Pancreas (tissue), 10 donors: ENCODE data around the gene PACSIN1. TPM values are rescaled to one million over a fixed set of nuclear protein-coding genes. Genes with fewer than 3 reads are reported as not detected.

ENCODE experiments used
- ATAC-seq, 4 donors: fragments of 200-7000 bp; cut with Tn5 transposase; one replicate each; pipeline versions ENCODE4 v1.8.0 to v1.9.1; 2020; ENCODE audit warnings: mild to moderate bottlenecking in 4 of 4, moderate library complexity in 4 of 4
- DNase-seq, 6 donors: peaks; one replicate each; pipeline ENCODE4 v3.0.0-alpha.2; 2020
- FAIRE-seq: peaks from 2 replicates; lab custom pipeline; 2012; peaks lifted over from hg19 to GRCh38; lab: Jason Lieb, UNC
- H3K27ac ChIP-seq, 4 donors: fragments of 200-600 bp; sonication (generic); 1 replicate in 3 of 4; 2 replicates in 1 of 4; pipeline versions ENCODE4 v1.5.0 to v1.8.0; 2020
- H3K27me3 ChIP-seq, 4 donors: fragments of 200-600 bp; one replicate each; pipeline ENCODE4 v1.8.0; 2021
- H3K36me3 ChIP-seq, 3 donors: fragments of 200-600 bp; sonication (generic) in 1 of 3; one replicate each; pipeline versions ENCODE4 v1.5.0 to v1.8.0; 2020 to 2021
- H3K4me1 ChIP-seq, 3 donors: fragments of 200-600 bp; one replicate each; pipeline ENCODE4 v1.8.0; 2021
- H3K4me3 ChIP-seq, 4 donors: fragments of 200-600 bp; sonication (generic) in 2 of 4; one replicate each; pipeline versions ENCODE4 v1.5.0 to v1.8.0; 2020 to 2021
- H3K9me3 ChIP-seq, 4 donors: fragments of 200-600 bp; one replicate each; pipeline ENCODE4 v1.8.0; 2021
- CTCF ChIP-seq, 4 donors: fragments of 200-600 bp; sonication (generic) in 3 of 4; IDR thresholded peaks; one replicate each; pipeline versions ENCODE4 v1.5.0 to v1.8.0; 2021; ENCODE audit warnings: antibody characterized with exemption in 4 of 4
- WGBS, 2 donors: extraction: QIAGEN DNeasy Blood & Tissue Kit; methylation state at CpG; one replicate each; pipeline ENCODE4 v1.1.7; 2013; 5-methylcytosine and 5-hydroxymethylcytosine counted together
- intact Hi-C, 3 donors: fragments of 100-400 bp; cut with DNase I; formaldehyde crosslinking; loops; one replicate each; pipeline versions ENCODE4 v1.11.1 to v1.14.2; 2022
- polyA plus RNA-seq, 2 donors: library from polyadenylated mRNA; stranded (reverse); fragments of 200-250 nt; gene quantifications; one replicate each; pipeline ENCODE4 v1.2.3, GENCODE V29; 2013
- total RNA-seq, 6 donors: library from RNA; stranded (reverse); fragmentation: NEBNext Ultra II Directional in 4 of 6; extraction: Animal tissue kit (Norgen Biotek cat#: 25700) in 4 of 6; gene quantifications; one replicate each; pipeline versions ENCODE4 v1.2.1 to v1.2.4, GENCODE V29; 2021 to 2023
- donor health status: healthy with polysubstance abuse.
- donor health status: DM: no; HTN: no; CAD: no; lungs with moderate emphysema.
- donor health status: DM: no; HTN: no; CAD: no.
- donor health status: control.
- donor health status: control.
- donor health status: Bipolar disorder and iron deficiency.
- donor health status: DM: yes; HTN: yes; CAD: no.
- donor health status: DM: no; HTN: no; CAD: no.
- donor health status: DM: no; HTN: no; CAD: no.
- donor health status: DM: yes; HTN: yes; CAD: no.

The PACSIN1 gene
- total and polyA plus RNA-seq, 8 donors: 0.25 to 2.0 (median 0.71) TPM

DNA sequence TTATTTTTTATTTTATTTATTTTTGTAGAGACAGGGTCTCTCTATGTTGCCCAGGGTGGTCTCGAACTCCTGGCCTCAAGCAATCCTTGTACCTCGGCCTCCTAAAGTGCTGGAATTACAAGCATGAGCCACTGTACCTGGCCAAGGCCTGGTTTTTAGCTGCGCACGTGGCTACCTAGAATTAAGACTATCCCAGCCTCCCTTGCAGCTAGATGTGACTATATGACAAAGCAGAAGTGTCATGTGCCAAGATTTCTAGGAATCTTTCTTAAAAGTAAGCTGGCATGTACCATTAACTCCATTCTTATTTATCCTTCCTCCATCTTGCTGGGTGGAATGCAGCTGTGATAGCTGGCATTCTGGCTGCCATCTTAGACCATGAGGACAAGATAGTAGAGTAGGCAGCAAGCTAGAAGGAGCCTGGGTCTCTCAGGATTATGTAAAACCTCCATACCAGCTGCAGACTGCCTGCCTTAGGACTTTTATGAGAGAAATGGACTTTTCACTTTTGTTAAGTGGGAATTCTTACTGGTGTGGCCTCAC lies 92.4 kb downstream of the PACSIN1 start:
- Histone ChIP-seq H3K9me3 (no peaks in the 10 kb centered on the region), H3K4me1 (no peaks in the 10 kb centered on the region), H3K36me3 (no peaks in the 10 kb centered on the region), H3K27ac (no peak overlapping the region), H3K4me3 (no peak overlapping the region), H3K27me3 (no peaks in the 10 kb centered on the region)
- TF ChIP-seq CTCF (IDR thresholded peaks at IDR 0.05): no peak
- FAIRE-seq (no peak), DNase-seq (no peak), ATAC-seq (no peak)
- intact Hi-C loops: no loop called here
- WGBS, 2 donors: 86 to 93% methylated on average over 4 of the region's 4 CpGs

DNA sequence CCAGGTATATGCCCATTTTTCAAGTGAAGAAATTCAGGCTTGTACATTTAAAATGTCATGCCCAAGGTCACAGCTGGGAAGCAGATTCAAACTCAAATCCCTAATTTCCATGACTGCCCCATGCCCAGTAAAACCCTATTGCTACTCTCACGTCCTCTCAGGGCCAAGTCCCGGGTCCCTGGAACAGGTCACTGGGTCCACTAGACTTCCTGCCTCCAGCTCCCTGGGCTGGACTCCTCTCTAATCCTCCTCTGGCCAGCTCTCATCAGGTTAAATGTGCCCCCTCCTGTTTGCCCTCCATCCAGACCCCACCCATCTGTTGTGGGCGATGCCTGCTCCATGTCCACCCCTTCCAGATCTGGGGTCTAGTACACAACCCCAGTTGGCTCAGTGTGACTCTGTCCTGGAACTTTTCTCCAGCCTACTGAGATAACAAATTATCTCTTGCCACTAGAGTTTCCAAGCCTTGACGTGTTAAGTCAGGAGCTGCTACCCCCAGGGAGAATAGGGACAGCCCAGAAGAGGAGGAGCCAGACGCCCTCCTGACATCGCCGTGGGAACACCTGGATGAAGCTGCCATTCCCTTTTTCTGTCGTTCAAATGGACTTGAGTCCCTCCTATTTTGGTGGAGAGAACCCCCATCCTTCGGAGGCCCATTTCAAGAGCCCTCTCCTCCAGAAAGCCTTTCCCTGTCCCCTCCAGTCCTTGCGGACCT lies 93.9 kb downstream of the PACSIN1 start:
- Histone ChIP-seq H3K9me3 (no peaks in the 10 kb centered on the region), H3K27me3 (no peaks in the 10 kb centered on the region), H3K36me3 (no peaks in the 10 kb centered on the region), H3K27ac (no peak overlapping the region), H3K4me1 (no peaks in the 10 kb centered on the region), H3K4me3 (no peak overlapping the region)
- intact Hi-C loops: no loop called here
- TF ChIP-seq CTCF (IDR thresholded peaks at IDR 0.05): no peak
- no peak for ATAC-seq
- no peak for FAIRE-seq
- 69 to 70% methylated on average over 10 of the region's 10 CpGs for WGBS, 2 donors
- DNase-seq: no peak

- H3K36me3 ChIP-seq: no peaks in the 10 kb centered on the region
- no peaks in the 10 kb centered on the region for H3K27me3 ChIP-seq
- DNase-seq (peak in 1 of 6 donors; percentile 46), FAIRE-seq (no peak), ATAC-seq (no peak)
- no peaks in the 10 kb centered on the region for H3K4me1 ChIP-seq
- no peak overlapping the region for H3K27ac ChIP-seq
- H3K4me3 ChIP-seq: no peak overlapping the region
- H3K9me3 ChIP-seq: no peaks in the 10 kb centered on the region
- WGBS, 2 donors: 73 to 74% methylated on average over 20 of the region's 20 CpGs
- TF ChIP-seq CTCF (IDR thresholded peaks at IDR 0.05): no peak
- intact Hi-C loops: no loop called here
Observed at GRCh38 chr6:34560366-34561226, 94.7 kb downstream of the PACSIN1 start.

GRCh38 chr6:34561227-34561530 lies 95.3 kb downstream of the PACSIN1 start:
- Histone ChIP-seq H3K4me3 (no peak overlapping the region), H3K27me3 (no peaks in the 10 kb centered on the region), H3K4me1 (no peaks in the 10 kb centered on the region), H3K9me3 (no peaks in the 10 kb centered on the region), H3K36me3 (no peaks in the 10 kb centered on the region), H3K27ac (no peak overlapping the region)
- 86 to 90% methylated on average over 2 of the region's 2 CpGs for WGBS, 2 donors
- FAIRE-seq (no peak), DNase-seq (no peak), ATAC-seq (no peak)
- TF ChIP-seq CTCF (IDR thresholded peaks at IDR 0.05): no peak
- intact Hi-C loops: no loop called here
